ENCODE measurements around the gene TPRG1L. TPM values are rescaled to one million over a fixed set of nuclear protein-coding genes. Genes with fewer than 3 reads are reported as not detected.

TPRG1L gene
- total RNA-seq, 1 experiment from 2014 or later = 24.0 TPM

DNA sequence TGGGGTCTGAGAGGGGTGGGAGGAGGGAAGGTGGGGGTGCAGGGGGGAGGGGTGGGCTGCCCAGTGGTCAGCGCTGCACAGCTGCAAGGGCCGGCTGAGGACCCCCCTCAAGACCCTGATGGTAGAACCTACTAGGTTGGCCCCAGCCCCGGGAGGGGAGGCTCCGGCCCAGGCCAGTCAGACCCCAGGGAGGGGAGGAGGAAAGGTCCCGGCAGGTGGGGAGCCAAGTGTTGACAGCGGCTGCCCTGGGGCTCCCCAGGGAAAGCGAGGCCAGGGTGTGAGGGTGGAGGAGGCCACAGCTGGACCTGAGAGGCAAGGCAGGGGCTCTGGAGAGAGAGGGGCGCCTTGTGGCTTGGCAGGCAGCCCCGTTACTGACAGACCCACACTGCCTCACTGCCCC lies 44.6 kb upstream of the TPRG1L start:
- H3K56ac ChIP-seq (ENCODE audit: insufficient read length, low read depth, low read length) = no peak overlapping the region
- no peak overlapping the region for H4K91ac ChIP-seq (ENCODE audit: insufficient read length, low read depth, low read length)
- no peak overlapping the region for H3K27ac Mint-ChIP-seq
- no peak overlapping the region for H2AFZ ChIP-seq (ENCODE audit: low read length)
- H3T11ph ChIP-seq (ENCODE audit: low read length) = no peak overlapping the region
- H3K4me1 Mint-ChIP-seq = peaks cover 0 to 4% of the 10 kb centered on the region in 2 experiments; a peak in 1 of 4 replicates
- no peaks in the 10 kb centered on the region for H3K23me2 ChIP-seq (ENCODE audit: insufficient read length, low read depth, low read length, poor library complexity, severe bottlenecking)
- H2BK12ac ChIP-seq (ENCODE audit: insufficient read length, low read depth, low read length) = no peak overlapping the region
- no CpG with 5 or more reads among the region's 9 CpGs for WGBS (ENCODE audit: extremely low coverage, insufficient read length, low lambda C conversion rate)
- H3K4me2 ChIP-seq (ENCODE audit: insufficient read depth, insufficient read length, low read length) = no peak overlapping the region
- H3K14ac ChIP-seq (ENCODE audit: insufficient read depth, low read length) = no peak overlapping the region
- H3K4me3 Mint-ChIP-seq = no peak overlapping the region
- H3K23ac ChIP-seq (ENCODE audit: insufficient read length, low read depth, low read length) = no peak overlapping the region
- H3K9ac ChIP-seq (ENCODE audit: extremely low read depth, insufficient read length, low read length) = no peak overlapping the region
- DNase-seq = no peak
- H3K79me1 ChIP-seq (ENCODE audit: insufficient read depth, low read depth, low read length, poor library complexity, severe bottlenecking) = no peaks in the 10 kb centered on the region
- H4K8ac ChIP-seq (replicated peaks; ENCODE audit: insufficient read length, low read depth, low read length) = no peak overlapping the region
- H2BK20ac ChIP-seq (ENCODE audit: low read depth, low read length, poor library complexity, severe bottlenecking) = no peak overlapping the region
- H4K20me1 ChIP-seq (ENCODE audit: control insufficient read depth, insufficient read depth, insufficient read length) = no peaks in the 10 kb centered on the region
- no peaks in the 10 kb centered on the region; the same call in 1 of the 2 replicates for H3K27me3 Mint-ChIP-seq (ENCODE audit: low read depth)
- H4K5ac ChIP-seq (ENCODE audit: insufficient read length, low read depth, low read length) = no peak overlapping the region
- no peaks in the 10 kb centered on the region for H3K27me3 ChIP-seq (ENCODE audit: insufficient read depth, low read length)
- H3K79me2 ChIP-seq (ENCODE audit: insufficient read depth, low read length) = no peaks in the 10 kb centered on the region
- H2BK5ac ChIP-seq (ENCODE audit: insufficient read length, low read length) = no peak overlapping the region
- peaks cover 6 to 9% (median 9%) of the 10 kb centered on the region in 3 experiments; a peak in 4 of 7 replicates for H3K36me3 Mint-ChIP-seq (ENCODE audit: insufficient read depth in 1 of 3, low read depth in 3 of 3)
- H3K9me3 Mint-ChIP-seq = peaks cover 2 to 4% of the 10 kb centered on the region in 2 experiments; a peak in 2 of 5 replicates
- TF ChIP-seq, protein P1, sequence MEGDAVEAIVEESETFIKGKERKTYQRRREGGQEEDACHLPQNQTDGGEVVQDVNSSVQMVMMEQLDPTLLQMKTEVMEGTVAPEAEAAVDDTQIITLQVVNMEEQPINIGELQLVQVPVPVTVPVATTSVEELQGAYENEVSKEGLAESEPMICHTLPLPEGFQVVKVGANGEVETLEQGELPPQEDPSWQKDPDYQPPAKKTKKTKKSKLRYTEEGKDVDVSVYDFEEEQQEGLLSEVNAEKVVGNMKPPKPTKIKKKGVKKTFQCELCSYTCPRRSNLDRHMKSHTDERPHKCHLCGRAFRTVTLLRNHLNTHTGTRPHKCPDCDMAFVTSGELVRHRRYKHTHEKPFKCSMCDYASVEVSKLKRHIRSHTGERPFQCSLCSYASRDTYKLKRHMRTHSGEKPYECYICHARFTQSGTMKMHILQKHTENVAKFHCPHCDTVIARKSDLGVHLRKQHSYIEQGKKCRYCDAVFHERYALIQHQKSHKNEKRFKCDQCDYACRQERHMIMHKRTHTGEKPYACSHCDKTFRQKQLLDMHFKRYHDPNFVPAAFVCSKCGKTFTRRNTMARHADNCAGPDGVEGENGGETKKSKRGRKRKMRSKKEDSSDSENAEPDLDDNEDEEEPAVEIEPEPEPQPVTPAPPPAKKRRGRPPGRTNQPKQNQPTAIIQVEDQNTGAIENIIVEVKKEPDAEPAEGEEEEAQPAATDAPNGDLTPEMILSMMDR (conservative IDR thresholded peaks at IDR 0.05) = no peak
- H2AK5ac ChIP-seq (ENCODE audit: insufficient read length, low read length) = no peak overlapping the region
- no peaks in the 10 kb centered on the region for H3K9me3 ChIP-seq (ENCODE audit: control insufficient read depth, low read depth, low read length)
- no peak overlapping the region for H3K27ac ChIP-seq (ENCODE audit: insufficient read length, low read depth, low read length)
- H3K4ac ChIP-seq (ENCODE audit: low read depth, low read length) = no peak overlapping the region
- no peaks in the 10 kb centered on the region for H3K4me1 ChIP-seq (ENCODE audit: insufficient read depth, low read length)
- no peak overlapping the region for H3K18ac ChIP-seq (ENCODE audit: insufficient read length, low read depth, low read length)
- H2BK15ac ChIP-seq (ENCODE audit: low read depth, low read length) = no peak overlapping the region
- no peak overlapping the region for H2BK120ac ChIP-seq (ENCODE audit: low read depth, low read length, poor library complexity, severe bottlenecking)

Measured in H9 (cell line).